HepG2 (cell line): ENCODE results near the gene RAB24. TPM values are rescaled to one million over a fixed set of nuclear protein-coding genes. Genes with fewer than 3 reads are reported as not detected.

Source experiments
- EED ChIP-seq: sonication (generic); formaldehyde crosslinking; IDR thresholded peaks from 2 replicates; pipeline ENCODE4 v1.5.0; 2020; ENCODE audit warnings: mild to moderate bottlenecking, missing genetic modification reagents
- GATAD1 ChIP-seq: IDR thresholded peaks from 2 replicates; pipeline ENCODE4 v1.6.1; 2016; ENCODE audit warnings: missing genetic modification reagents, missing compliant biosample characterization
- KAT2B ChIP-seq: fragments of 150-350 bp; IDR thresholded peaks from 2 replicates; pipeline ENCODE4 v1.6.1; 2014; ENCODE audit warnings: low read depth, low read length, borderline replicate concordance
- KLF12 ChIP-seq: sonication (generic); formaldehyde crosslinking; IDR thresholded peaks from 2 replicates; pipeline ENCODE4 v1.4.0; 2020; ENCODE audit warnings: missing genetic modification reagents, borderline replicate concordance
- KLF9 ChIP-seq: IDR thresholded peaks from 2 replicates; pipeline ENCODE4 v1.6.1; 2016; ENCODE audit warnings: low read depth
- MEIS1 ChIP-seq: sonication (generic); formaldehyde crosslinking; IDR thresholded peaks from 2 replicates; pipeline ENCODE4 v1.9.0; 2021; ENCODE audit warnings: mild to moderate bottlenecking, missing genetic modification reagents, moderate library complexity, borderline replicate concordance
- MXI1 ChIP-seq: IDR thresholded peaks from 3 replicates; pipeline ENCODE4 v1.6.1; 2012; ENCODE audit warnings: low read depth, low read length, inconsistent platforms, borderline replicate concordance
- PLRG1 ChIP-seq: fragments of 450-650 bp; conservative IDR thresholded peaks from 2 replicates; pipeline ENCODE4 v1.6.1; 2016
- RXRA ChIP-seq: sonication (generic); formaldehyde crosslinking; IDR thresholded peaks from 2 replicates; pipeline ENCODE4 v1.5.1; 2020; ENCODE audit warnings: missing genetic modification reagents
- THRA ChIP-seq: sonication (generic); formaldehyde crosslinking; IDR thresholded peaks from 2 replicates; pipeline ENCODE4 v1.4.0; 2020; ENCODE audit warnings: missing genetic modification reagents, borderline replicate concordance
- XRCC5 ChIP-seq: fragments of 200-400 bp; formaldehyde crosslinking; optimal IDR thresholded peaks from 2 replicates; pipeline ENCODE3; 2017; ENCODE audit warnings: mild to moderate bottlenecking, low read length
- ZNF138 ChIP-seq: sonication (generic); formaldehyde crosslinking; IDR thresholded peaks from 2 replicates; pipeline ENCODE4 v1.5.0; 2020; ENCODE audit warnings: mild to moderate bottlenecking, low read depth, missing genetic modification reagents
- ZNF18 ChIP-seq: sonication (generic); formaldehyde crosslinking; IDR thresholded peaks from 2 replicates; pipeline ENCODE4 v1.8.0; 2022; ENCODE audit warnings: mild to moderate bottlenecking, missing genetic modification reagents; ENCODE audit not compliant: insufficient replicate concordance
- ZNF224 ChIP-seq: sonication (generic); formaldehyde crosslinking; IDR thresholded peaks from 2 replicates; pipeline ENCODE4 v1.5.0; 2020; ENCODE audit warnings: mild to moderate bottlenecking, missing genetic modification reagents
- ZNF460 ChIP-seq: sonication (generic); formaldehyde crosslinking; IDR thresholded peaks from 2 replicates; pipeline ENCODE4 v1.5.1; 2020; ENCODE audit warnings: missing genetic modification reagents, mild to moderate bottlenecking, borderline replicate concordance
- ZXDC ChIP-seq: sonication (generic); formaldehyde crosslinking; IDR thresholded peaks from 2 replicates; pipeline ENCODE4 v1.5.0; 2020; ENCODE audit warnings: mild to moderate bottlenecking, missing genetic modification reagents
- polyA plus RNA-seq, 8 experiments: library from polyadenylated mRNA; depleted of rRNA in 3 of 8; stranded (reverse) in 7 of 8; unstranded in 1 of 8; fragments of >200 nt; fragmentation: Illumina TruSeq in 4 of 8; extraction: Trizol in 4 of 8; gene quantifications; 2 replicates each; pipeline versions ENCODE4 v1.2.1 to v1.2.3, GENCODE V29; 2011 to 2016; ENCODE audit warnings: low read depth in 4 of 8, missing spikeins in 1 of 8, mixed read lengths in 1 of 8; ENCODE audit not compliant: insufficient read depth in 1 of 8
- total RNA-seq, 5 experiments: library from RNA; depleted of rRNA; stranded (reverse); fragments of >200 nt; fragmentation: Illumina TruSeq; extraction: Trizol; gene quantifications; 2 replicates each; pipeline ENCODE4 v1.2.3, GENCODE V29; 2016; ENCODE audit warnings: low read depth in 1 of 5
- TF ChIP-seq, protein P1 (sequence below): sonication (generic); formaldehyde crosslinking; IDR thresholded peaks from 2 replicates; pipeline ENCODE4 v1.4.0; 2020; ENCODE audit warnings: missing genetic modification reagents, borderline replicate concordance

RAB24 gene
- total and polyA plus RNA-seq, 2 of the 13 experiments (the other 11 are each of a cell fraction or from before 2014, with no cell fraction given), result 22.9 to 63.7 TPM

- TF ChIP-seq THRA (CRISPR knock-in tag), result no peak
- TF ChIP-seq RXRA (CRISPR knock-in tag), result no peak
- TF ChIP-seq, protein P1, sequence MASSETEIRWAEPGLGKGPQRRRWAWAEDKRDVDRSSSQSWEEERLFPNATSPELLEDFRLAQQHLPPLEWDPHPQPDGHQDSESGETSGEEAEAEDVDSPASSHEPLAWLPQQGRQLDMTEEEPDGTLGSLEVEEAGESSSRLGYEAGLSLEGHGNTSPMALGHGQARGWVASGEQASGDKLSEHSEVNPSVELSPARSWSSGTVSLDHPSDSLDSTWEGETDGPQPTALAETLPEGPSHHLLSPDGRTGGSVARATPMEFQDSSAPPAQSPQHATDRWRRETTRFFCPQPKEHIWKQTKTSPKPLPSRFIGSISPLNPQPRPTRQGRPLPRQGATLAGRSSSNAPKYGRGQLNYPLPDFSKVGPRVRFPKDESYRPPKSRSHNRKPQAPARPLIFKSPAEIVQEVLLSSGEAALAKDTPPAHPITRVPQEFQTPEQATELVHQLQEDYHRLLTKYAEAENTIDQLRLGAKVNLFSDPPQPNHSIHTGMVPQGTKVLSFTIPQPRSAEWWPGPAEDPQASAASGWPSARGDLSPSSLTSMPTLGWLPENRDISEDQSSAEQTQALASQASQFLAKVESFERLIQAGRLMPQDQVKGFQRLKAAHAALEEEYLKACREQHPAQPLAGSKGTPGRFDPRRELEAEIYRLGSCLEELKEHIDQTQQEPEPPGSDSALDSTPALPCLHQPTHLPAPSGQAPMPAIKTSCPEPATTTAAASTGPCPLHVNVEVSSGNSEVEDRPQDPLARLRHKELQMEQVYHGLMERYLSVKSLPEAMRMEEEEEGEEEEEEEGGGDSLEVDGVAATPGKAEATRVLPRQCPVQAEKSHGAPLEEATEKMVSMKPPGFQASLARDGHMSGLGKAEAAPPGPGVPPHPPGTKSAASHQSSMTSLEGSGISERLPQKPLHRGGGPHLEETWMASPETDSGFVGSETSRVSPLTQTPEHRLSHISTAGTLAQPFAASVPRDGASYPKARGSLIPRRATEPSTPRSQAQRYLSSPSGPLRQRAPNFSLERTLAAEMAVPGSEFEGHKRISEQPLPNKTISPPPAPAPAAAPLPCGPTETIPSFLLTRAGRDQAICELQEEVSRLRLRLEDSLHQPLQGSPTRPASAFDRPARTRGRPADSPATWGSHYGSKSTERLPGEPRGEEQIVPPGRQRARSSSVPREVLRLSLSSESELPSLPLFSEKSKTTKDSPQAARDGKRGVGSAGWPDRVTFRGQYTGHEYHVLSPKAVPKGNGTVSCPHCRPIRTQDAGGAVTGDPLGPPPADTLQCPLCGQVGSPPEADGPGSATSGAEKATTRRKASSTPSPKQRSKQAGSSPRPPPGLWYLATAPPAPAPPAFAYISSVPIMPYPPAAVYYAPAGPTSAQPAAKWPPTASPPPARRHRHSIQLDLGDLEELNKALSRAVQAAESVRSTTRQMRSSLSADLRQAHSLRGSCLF, result no peak
- TF ChIP-seq KLF9 (CRISPR knock-in tag), result no peak
- no peak for TF ChIP-seq GATAD1 (CRISPR knock-in tag)
- no peak for TF ChIP-seq XRCC5
- no peak for TF ChIP-seq ZNF18 (CRISPR knock-in tag)
- no peak for TF ChIP-seq ZNF460 (CRISPR knock-in tag)
- no peak for TF ChIP-seq ZNF224 (CRISPR knock-in tag)
- peak; percentile 36; the same call in 1 of the 3 replicates for TF ChIP-seq MXI1
- TF ChIP-seq PLRG1, result no peak
- no peak for TF ChIP-seq KAT2B
- TF ChIP-seq ZXDC (CRISPR knock-in tag), result no peak
- TF ChIP-seq ZNF138, result no peak
- no peak for TF ChIP-seq EED (CRISPR knock-in tag)
- TF ChIP-seq MEIS1, result no peak
- TF ChIP-seq KLF12, result no peak
These were observed 22.4 kb upstream of the RAB24 start (continued) for GRCh38 chr5:177325868-177326381.
